NCI-H2196 (cell line): Measurements from ENCODE around the gene DAND5.

Experiments used
- DNase-seq: peaks from one replicate; lab custom pipeline; 2025; ENCODE audit not compliant: unreplicated experiment; lab: John Stamatoyannopoulos, UW

Gene DAND5, protein sequence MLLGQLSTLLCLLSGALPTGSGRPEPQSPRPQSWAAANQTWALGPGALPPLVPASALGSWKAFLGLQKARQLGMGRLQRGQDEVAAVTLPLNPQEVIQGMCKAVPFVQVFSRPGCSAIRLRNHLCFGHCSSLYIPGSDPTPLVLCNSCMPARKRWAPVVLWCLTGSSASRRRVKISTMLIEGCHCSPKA

DNA sequence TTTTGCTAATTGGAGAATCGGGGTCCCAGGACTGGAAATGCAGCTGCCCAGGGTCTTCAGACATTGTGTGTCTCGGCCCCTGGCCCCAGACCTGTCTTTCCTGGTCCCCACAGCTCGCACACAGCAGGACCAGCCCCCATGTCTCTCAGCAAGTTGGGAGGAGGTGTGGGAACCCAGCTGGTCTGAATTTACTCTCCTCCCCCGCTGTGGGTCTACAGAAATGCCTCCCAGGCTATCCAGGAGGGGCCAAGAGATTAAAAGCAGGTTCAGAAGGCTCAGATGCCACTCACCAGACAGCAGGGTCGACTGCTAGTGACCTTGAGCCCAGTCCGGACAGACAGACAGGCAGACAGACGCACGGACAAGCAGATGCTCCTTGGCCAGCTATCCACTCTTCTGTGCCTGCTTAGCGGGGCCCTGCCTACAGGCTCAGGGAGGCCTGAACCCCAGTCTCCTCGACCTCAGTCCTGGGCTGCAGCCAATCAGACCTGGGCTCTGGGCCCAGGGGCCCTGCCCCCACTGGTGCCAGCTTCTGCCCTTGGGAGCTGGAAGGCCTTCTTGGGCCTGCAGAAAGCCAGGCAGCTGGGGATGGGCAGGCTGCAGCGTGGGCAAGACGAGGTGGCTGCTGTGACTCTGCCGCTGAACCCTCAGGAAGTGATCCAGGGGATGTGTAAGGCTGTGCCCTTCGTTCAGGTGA is at the start of gene DAND5:
TSS of gene DAND5 (plus strand) at position 285 of the 697 bp plus-strand sequence. CDS start at position 370, 85 bp downstream.
- DNase-seq = peak; percentile 62

DNA sequence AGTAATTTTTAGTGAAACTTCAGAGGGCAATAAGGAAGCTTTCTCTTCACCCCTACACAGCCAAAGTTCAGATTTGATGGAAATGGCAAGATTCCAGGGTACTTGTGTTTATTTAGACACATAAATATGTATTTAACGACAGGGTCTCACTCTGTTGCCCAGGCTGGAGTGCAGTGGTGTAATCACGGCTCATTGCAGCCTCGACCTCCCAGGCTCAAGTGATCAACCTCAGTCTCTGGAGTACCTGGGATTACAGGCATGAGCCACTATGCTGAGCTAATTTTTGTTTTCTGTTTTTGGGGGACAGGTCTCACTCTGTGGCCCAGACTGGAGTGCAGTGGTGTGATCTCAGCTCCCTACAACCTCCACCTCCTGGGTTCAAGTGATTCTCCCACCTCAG is 48.3 kb upstream of the DAND5 start:
- no peak for DNase-seq

DNA sequence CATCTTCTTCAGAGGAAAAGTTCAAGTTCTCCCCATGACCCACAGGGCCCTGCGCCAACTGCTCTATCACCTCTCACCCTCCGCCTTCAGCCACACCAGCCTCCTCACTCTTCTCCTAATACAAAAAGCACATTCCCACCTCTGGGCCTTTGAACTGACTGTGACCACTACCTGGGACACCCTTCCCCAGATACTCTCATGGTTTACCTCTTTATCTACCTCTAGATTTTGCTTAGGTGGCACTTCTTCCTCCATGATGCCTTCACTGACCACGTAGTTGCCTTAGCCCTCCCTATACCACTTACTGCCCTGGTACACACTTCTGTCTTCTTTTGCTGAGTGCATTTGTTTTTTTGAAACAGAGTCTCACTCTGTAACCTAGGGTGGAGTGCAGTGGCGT is 46.4 kb upstream of the DAND5 start:
- DNase-seq = no peak

DNA sequence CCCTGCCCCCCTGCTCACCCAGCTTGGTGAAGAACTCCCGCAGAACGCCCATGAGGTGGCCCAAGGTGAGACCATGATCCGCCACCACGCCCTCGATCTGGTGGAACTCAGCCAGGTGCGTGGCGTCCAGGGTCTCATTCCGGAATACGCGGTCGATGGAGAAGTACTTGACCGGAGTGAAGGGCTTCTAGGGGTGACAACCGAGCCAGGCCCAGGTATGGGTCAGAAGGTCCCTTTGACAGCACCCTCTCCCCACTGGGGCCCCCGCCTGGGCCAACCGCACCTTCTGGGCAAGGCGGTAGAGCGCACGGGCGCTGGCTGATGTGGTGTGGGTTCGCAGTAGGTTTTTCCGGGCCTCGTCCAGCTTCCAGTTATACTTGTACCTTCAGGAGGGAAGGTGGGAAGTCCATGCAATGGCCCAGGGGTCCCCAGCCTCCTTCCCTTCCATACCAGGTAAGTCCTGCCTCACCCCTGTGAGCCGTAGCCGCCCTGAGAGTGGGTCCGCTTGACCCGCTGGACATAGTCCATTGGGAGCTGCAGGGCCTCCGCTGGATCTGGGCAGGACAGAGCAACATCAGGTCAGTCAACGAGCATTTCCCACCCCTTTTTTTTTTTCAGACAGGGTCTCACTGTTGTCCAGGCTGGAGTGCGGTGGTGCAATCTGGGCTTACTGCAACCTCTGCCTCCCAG is 44.6 kb upstream of the DAND5 start:
- DNase-seq = no peak

DNA sequence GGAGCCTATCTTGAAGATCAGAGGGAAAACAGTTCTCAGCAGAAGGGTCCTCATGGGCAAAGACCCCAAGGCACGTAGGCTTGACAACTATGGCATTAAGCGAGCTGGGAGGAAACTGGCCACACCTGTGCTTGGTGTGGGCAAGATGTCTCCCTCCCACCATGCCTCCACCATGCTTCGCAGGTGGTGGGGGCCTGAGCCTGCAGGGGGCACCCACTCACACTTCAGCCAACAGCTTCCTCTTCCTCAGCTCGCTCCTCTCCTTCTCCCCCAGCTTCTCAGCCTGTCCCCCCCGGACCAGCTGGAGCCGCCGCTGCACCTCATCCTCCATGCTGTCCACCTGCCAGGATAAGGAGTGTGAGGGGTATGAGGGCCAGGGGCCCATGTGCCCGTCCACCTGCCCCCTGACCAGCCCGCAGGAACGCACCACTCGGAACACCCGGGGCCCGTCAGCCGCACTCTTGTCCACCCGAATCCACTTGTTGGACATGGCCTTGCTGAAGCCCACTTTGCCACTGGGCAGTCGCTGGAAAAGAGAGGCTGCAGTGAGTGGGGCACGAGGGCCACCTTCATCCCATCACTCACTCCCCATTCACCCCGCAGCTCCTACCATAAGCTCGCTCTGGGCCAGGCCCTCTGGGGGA is 39.3 kb upstream of the DAND5 start:
- DNase-seq = no peak

DNA sequence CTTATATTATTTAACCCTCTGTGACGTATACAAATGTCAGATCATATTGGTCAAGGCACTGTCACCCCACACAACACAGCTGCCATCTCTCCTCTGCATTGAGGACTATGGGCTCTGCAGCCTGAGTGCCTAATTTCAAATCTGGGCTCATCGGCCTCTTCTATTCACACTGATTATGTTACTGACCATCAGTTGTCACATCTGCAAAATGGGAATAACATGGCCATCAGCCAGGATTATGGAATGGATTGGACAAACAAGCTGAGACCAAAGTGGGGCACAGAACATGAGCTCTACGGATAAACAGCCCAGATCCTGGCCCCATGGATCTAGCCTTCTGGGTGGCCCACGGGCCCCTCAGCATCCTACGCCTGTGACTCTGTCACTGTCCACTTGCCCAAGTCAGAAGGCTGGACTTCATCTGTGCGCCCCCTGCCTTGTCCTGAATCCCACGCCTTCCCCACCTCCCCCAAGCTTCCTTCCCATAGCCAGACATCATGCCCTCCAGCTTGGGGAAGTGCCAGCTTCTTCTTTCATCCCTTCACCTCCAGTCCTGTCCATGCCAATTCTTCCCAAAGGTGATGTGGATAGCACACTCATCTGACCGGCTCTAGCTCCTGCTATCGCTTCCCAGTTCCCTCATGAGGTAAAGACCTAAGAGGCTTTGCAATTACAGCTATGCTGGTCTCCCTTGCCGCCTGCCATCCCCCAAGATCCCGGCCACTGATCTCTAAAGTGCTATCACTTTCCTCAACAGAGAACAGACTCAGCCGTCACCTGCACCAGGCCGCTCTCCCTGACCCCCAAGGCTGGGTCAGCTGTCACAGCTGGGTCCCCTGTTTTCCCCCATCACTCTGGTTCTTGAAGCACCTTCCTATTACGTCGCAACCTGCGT is 36.7 kb upstream of the DAND5 start:
- DNase-seq = no peak

DNA sequence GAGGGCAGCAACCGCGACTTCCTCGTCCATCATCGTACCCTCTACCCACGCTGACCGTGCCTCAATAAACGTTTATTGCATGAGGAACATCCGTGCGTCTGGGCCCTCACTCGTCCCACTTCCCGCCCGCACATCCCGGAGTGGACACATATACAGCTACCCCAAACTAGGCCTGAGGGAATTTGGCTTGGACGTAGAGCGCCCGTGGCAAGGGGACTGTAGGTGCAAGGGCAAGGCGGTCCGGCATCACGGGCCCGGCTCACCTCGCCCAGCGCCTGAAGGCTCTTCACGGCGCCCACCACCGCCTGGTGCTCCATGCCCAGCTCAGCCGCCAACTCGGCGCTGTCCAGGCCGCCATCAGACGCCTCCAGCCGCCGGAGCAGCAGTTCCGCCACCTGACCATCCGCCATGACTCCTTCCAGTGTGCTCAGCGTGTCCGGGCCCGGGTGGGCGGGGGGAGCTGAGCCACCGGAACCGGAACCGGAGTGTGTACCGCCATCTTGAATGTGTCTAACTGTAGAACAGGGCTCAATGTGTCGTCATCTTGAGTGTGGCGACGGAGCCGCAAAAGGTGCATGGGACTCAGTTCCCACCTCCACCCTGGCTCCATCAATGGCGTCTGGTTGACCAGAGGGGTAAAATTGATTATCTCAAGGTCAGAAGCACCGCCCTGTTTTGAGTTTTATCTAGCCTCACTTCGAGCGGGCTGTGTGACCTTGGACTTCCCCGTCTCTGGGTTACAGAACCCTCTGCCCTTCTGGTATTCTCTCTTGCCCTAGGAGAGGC is 35.9 kb upstream of the DAND5 start, which contains the start of gene FARSA:
TSS of gene FARSA (minus strand) at position 425 of the 786 bp plus-strand sequence. CDS start at position 410, 15 bp downstream.
- DNase-seq = peak; percentile 92

DNA sequence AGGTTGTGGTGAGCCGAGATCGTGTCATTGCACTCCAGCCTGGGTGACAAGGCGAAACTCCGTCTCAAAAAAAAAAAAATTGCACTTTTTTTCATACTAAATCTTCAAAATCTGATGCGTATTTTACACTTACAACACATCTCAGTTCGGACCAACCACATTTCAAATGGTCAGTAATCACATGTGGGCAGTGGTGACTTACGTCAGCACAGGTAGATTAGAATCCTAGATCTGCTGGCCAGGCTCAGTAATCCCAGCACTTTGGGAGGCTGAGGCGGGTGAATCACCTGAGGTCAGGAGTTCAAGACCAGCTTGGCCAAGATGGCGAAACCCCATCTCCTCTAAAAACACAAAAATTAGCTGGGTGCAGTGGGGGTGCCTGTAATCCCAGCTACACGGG is 34.3 kb upstream of the DAND5 start:
- no peak for DNase-seq

DNA sequence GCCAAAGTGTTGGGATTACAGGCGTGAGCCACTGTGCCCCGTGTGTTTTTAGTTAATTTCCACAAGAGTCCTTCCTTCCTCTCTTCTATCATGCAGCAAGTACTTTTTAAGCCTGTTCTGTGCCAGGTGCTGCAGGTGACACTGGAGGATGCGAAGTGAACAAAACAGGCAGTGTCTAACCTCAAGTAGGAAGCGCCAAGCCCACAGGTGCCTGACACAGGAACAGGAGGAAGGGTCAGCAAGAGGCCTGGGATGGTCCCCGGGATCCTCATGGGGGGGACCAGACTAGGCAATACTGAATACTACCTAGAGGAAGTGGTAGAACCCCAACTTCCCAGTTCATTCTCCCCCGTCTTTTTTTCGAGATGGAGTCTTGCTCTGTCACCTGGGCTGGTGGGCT is 32.8 kb upstream of the DAND5 start:
- DNase-seq = peak; percentile 40

DNA sequence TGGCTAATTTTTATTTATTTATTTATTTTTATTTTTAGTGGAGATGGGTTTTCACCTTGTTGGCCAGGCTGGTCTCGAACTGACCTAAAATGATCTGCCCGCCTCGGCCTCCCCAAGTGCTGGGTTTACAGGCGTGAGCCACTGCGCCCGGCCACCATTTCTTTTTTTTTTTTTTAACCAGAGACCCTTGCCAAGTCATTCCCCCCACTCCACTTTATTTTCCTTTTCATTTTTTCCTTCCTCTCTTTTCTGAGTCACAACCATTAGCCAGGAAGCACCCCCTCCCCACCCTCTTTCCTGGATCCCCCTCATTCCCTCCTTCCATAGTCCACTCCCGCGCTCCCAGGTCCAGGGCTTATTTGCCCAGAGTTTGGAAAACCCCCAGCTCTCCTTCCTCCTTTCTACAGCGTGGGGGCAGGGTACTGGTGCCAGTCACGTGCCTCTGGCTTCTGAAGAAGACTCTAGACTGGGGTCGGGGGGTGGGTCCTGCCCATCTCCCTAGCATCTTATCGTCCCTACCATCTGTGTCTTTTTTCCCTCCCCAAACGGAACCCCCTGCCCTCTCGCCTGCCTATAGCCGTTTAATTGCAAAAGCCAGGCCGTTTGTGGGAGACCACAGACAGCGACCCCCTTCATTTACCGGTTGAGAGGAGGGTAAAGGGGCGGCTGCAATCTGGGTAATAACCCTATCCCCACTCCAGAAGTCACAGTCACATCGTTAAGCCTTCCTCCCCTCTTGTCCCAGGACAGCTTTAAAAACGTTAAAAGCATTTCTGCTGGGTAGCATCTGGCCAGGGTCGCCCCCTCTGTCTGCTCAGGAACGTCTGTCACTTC is 32.1 kb upstream of the DAND5 start:
- peak; percentile 50 for DNase-seq

DNA sequence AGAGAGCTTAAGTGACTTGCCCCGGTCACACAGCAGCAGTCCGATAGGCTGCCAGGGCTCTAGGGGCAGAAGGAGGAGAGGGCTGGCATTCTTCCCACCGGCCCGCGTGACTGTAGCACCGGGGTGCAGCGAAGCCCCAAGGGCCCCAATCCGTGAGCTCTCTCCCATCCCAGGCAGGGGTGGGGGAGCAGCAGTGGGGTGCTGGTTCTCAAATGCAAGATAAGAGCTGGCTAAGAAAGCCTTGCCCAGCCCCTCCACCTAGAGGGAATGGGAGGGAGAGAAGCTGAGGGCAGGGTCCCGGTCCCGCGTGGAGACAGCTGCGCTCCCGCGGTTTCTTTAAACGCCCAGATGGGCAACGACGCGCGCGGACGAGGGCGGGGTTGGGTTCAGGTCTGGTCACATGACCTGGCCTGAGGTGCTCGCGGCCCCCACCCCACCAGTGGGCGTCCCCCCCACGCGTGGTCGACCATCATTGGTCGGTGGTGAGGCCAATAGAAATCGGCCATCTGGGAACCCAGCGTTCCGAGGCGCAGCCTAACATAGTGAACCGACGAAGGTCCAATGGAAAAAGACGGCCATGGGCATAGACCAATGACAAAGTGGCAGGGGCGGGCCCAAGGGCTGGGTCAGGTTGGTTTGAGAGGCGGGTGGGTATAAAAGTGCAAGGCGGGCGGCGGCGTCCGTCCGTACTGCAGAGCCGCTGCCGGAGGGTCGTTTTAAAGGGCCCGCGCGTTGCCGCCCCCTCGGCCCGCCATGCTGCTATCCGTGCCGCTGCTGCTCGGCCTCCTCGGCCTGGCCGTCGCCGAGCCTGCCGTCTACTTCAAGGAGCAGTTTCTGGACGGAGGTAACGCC is 31.2 kb upstream of the DAND5 start, which contains the start of gene CALR:
TSS of gene CALR (plus strand) at position 683 of the 852 bp plus-strand sequence. CDS start at position 754, 71 bp downstream.
- peak; percentile 99 for DNase-seq

DNA sequence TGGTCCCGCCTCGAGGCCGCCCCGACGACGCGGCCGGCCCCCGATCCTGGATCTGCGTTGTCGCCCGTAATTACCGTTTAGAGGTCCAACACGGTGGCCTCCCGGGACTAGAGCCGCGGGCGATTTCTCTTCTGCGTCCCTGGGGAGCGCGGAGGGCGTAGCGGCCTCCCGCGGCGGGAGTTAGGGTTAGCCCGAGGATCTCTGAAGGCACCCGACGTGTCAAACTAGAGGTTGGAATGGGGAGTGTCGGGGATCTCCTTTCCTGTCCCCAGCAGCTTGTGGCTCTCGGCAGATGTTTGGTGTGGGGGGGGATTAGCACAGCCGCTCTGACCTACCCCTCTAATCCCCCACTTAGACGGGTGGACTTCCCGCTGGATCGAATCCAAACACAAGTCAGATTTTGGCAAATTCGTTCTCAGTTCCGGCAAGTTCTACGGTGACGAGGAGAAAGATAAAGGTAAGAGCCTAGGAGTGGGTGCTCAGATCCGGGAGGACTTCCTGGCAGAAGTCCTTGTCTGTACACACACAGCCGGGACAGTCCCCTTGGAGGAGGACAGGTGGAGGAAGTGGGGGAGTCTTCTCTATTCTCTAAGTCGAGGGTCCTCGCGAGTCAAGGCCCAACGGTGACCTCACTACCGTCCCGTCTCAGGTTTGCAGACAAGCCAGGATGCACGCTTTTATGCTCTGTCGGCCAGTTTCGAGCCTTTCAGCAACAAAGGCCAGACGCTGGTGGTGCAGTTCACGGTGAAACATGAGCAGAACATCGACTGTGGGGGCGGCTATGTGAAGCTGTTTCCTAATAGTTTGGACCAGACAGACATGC is 30.4 kb upstream of the DAND5 start:
- DNase-seq = no peak

DNA sequence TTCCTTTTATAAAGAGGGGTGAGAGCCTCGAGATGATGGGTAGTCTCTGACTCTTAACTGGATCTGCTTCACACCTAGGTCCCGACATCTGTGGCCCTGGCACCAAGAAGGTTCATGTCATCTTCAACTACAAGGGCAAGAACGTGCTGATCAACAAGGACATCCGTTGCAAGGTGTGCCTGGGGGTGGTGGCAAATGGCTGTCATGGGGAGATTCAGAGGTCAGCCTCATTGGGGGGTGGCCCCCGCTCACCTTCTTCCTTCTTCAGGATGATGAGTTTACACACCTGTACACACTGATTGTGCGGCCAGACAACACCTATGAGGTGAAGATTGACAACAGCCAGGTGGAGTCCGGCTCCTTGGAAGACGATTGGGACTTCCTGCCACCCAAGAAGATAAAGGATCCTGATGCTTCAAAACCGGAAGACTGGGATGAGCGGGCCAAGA is 29.4 kb upstream of the DAND5 start:
- DNase-seq = no peak

DNA sequence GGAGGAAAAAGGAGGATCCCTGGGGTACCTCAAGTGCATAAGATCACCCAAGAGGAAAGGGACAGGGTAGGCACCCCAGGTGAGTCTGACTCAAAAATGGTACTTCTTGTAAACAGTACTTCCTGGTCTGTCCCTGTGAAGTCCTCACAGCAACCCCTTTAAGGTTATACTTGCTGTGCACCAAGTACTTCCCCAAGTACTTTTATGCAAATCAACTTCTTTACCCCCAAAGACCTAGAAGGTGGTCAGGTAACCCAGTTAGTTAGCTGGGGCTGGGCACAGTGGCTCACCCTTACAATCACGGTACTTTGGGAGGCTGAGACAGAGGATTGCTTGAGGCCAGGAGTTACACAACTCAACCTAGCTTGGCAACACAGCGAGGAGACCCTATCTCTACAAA is 28.5 kb upstream of the DAND5 start:
- no peak for DNase-seq

DNA sequence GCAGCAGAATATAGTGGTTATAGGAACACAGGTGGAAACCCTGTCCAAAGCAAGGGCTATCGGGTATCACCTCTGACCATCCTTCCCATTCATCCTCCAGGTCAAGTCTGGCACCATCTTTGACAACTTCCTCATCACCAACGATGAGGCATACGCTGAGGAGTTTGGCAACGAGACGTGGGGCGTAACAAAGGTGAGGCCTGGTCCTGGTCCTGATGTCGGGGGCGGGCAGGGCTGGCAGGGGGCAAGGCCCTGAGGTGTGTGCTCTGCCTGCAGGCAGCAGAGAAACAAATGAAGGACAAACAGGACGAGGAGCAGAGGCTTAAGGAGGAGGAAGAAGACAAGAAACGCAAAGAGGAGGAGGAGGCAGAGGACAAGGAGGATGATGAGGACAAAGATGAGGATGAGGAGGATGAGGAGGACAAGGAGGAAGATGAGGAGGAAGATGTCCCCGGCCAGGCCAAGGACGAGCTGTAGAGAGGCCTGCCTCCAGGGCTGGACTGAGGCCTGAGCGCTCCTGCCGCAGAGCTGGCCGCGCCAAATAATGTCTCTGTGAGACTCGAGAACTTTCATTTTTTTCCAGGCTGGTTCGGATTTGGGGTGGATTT is 25.8 kb upstream of the DAND5 start:
- DNase-seq = no peak

DNA sequence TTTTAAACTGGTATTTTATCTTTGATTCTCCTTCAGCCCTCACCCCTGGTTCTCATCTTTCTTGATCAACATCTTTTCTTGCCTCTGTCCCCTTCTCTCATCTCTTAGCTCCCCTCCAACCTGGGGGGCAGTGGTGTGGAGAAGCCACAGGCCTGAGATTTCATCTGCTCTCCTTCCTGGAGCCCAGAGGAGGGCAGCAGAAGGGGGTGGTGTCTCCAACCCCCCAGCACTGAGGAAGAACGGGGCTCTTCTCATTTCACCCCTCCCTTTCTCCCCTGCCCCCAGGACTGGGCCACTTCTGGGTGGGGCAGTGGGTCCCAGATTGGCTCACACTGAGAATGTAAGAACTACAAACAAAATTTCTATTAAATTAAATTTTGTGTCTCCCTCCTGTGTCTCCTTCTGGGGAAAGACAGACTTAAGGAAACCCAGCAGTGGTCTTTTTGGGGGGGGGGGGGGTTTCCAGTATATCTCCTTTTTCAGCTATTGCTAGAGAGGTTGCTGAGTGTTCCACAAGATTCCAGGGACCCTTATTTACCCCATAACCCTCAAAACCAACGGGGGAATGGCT is 25.2 kb upstream of the DAND5 start:
- no peak for DNase-seq
